Astrocyte of the spinal cord (primary cell): ENCODE results near the gene FSHR.

ENCODE experiments used
- DNase-seq: peaks from one replicate; pipeline ENCODE4 v3.0.0; 2011; ENCODE audit warnings: low read depth, low spot score
- H3K4me3 ChIP-seq: 2 replicates; pipeline ENCODE4 v1.5.1; 2011; ENCODE audit warnings: low read depth, mild to moderate bottlenecking, low read length, moderate library complexity
- in situ Hi-C: cut with HindIII; loops from 2 replicates; pipeline ENCODE4 v1.10.0; 2017; ENCODE audit warnings: low sequenced_read_pairs
- TF ChIP-seq, protein P1 (sequence below): IDR thresholded peaks from 2 replicates; pipeline ENCODE4 v1.5.1; 2012; ENCODE audit warnings: low read depth, mild to moderate bottlenecking, low read length, inconsistent platforms

FSHR gene

DNA sequence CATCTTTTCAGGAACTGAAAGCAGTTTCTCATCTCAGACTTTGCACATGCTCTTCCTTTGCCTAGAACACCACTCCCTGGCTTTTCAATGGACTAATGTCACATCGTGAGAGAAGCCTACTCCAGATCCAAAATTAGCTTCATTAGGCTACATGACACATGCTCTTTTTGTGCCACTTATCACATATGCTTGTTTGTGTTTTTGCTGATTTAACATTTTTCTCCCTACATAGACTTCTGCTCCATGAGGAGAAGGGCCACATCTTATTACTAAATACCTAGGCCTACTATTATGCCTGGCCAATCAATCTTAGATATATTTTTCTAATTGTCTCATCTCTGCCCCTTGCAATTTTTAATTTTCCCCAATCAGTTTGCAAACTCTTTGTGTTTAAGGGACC is 212.4 kb downstream of the FSHR start:
- in situ Hi-C loops: no loop called here
- no peak for DNase-seq
- TF ChIP-seq, protein P1, sequence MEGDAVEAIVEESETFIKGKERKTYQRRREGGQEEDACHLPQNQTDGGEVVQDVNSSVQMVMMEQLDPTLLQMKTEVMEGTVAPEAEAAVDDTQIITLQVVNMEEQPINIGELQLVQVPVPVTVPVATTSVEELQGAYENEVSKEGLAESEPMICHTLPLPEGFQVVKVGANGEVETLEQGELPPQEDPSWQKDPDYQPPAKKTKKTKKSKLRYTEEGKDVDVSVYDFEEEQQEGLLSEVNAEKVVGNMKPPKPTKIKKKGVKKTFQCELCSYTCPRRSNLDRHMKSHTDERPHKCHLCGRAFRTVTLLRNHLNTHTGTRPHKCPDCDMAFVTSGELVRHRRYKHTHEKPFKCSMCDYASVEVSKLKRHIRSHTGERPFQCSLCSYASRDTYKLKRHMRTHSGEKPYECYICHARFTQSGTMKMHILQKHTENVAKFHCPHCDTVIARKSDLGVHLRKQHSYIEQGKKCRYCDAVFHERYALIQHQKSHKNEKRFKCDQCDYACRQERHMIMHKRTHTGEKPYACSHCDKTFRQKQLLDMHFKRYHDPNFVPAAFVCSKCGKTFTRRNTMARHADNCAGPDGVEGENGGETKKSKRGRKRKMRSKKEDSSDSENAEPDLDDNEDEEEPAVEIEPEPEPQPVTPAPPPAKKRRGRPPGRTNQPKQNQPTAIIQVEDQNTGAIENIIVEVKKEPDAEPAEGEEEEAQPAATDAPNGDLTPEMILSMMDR: no peak
- H3K4me3 ChIP-seq: no peak overlapping the region

DNA sequence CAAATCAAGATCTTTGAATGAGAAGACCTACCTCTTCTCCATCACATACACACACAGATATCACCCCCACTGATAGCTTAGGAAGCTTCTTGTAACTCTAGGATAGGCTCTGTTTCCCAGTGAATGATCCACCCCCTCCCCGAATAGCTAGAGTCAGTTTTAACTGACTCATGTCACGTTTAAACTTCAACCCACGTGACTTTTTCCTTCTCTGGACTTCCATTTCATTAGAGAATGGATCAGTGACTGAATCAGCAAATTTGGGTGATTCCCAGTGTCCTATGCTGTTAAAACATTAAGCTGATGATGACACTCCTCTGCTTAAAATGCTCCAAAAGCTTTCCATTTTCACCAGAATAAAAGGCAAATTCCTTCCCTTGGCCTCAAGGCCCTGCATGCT is 212.9 kb downstream of the FSHR start:
- DNase-seq: no peak
- TF ChIP-seq, protein P1: no peak
- in situ Hi-C loops: no loop called here
- no peak overlapping the region for H3K4me3 ChIP-seq

DNA sequence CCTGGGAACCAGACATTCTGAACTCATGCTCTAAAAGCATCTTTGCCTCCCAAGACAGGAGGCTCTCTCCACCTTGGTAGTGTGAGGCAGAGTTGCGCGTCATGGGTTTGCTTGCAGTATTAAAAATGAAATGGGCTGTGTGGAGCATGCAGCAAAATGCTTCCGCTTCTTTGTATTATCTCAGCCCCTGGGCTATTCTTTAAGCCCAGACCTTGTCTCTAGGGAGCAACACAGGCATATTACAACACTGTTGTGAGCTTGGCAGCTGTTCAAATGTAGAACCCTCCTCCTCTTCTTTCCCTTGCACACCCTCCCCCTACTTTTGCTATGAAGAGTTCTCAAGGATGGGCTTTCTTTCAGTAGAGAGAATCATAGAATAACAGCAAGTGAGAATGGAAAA is 213.7 kb downstream of the FSHR start:
- TF ChIP-seq, protein P1: no peak
- DNase-seq: no peak
- in situ Hi-C loops: no loop called here
- H3K4me3 ChIP-seq: no peak overlapping the region

DNA sequence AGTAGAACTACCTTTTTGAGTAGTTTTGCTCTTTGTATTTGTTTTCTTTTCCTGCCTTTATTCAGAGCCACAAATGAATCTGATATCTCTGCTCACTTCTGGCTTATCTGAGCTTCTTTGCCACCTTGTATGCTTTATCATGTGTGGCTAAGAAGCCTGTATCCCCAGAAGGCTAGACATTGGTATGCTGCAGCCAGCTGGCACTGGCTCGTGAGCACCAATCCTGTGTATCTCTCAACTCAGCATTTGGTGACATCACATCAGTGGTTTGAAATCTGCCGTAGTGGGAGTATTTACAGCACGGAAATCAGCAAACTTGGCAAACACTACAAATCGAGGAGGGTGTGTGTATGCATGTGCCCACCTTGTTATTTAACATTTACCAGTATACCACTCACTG is 215.1 kb downstream of the FSHR start:
- DNase-seq: no peak
- in situ Hi-C loops: no loop called here
- no peak overlapping the region for H3K4me3 ChIP-seq
- TF ChIP-seq, protein P1: no peak

DNA sequence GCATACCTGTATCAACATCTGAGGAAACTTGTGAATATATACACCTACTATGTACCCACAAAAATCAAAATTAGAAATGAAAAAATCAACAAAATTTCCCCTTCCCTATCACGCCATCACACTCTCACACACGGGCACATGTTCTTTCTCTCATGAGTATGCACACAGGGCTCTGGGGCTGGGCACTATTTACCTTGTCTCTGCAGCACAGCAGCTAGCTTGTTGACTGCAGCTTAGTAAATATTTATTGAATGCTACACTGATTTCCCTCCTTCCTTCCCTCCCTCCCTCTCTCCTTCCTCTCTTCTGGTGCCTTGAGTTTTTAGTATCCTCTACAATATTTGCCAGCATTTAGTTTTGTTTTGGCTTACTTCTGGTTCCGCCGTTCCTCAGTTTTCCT is 216.1 kb downstream of the FSHR start:
- TF ChIP-seq, protein P1: no peak
- in situ Hi-C loops: no loop called here
- DNase-seq: no peak
- H3K4me3 ChIP-seq: no peak overlapping the region

DNA sequence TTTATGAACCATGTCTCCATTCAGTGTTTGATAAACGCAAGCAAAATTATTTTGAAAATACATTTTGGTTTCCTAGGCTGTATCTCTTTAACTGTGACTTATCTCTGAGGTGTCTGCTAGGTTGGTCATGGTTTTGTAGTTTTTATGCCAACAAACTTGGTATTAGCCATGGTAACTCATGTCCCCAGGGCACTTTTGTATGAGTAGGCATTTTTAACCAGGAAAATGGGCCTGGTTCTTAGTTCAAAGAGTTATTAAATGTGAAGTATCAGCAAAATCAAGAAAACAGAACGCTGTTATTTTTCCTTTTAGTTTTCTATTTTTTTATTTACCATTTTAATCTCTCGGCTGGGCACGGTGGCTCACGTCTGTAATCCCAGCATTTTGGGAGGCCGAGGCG is 219.5 kb downstream of the FSHR start:
- TF ChIP-seq, protein P1: no peak
- in situ Hi-C loops: no loop called here
- DNase-seq: no peak
- H3K4me3 ChIP-seq: no peak overlapping the region
